ENCODE data around the gene PCED1B.
"Not testable (repeated sequence)": the region's sequence is repeated elsewhere in the genome, so short reads cannot be mapped to it uniquely, and the experiment has no call there.

PCED1B gene

DNA sequence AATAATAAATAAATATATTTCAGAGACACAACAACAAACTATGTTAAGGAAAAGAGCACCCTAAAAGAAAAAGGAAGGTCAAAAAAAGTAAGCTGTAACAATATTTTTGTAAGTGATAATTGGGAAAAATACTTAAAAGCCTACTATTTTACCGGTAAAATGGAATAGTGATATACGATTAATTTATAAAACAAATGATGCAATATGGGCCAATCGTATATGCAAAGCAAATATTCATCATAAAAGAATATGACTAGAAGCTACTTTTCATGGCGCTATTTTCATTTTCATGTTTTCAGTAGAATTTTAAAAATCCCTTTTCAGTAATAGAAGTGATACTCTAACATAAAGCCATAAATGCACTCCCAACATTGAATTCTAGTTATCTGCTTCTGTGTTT lies 131.4 kb downstream of the PCED1B start:
- no peak for DNase-seq (ENCODE audit: low read depth)

- no peak for DNase-seq (ENCODE audit: low read depth)
Observed at GRCh38 chr12:47212701-47213039, 133.2 kb downstream of the PCED1B start.

DNA sequence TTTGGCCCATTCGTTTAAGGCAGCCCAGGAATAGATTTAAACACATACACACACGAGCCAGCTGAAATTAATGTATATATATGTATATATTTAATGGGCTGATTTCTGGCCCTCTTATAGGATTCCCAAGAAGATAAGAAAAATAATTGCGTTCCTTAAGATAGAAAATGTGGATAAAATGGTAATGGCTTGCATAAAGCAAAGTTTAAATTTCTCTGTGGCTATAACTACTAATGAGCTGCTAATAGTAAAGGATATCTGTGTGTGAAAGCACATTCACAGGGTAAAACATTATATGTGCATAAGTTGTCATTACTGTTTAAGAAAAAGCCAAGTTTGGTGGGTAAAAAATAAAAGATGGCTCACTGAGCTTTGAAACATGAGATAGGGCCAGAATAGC lies 134.0 kb downstream of the PCED1B start:
- no peak for DNase-seq (ENCODE audit: low read depth)

GRCh38 chr12:47214001-47214619 lies 134.7 kb downstream of the PCED1B start:
- no peak for DNase-seq (ENCODE audit: low read depth)

- DNase-seq (ENCODE audit: low read depth) = no peak
Observed at GRCh38 chr12:47214771-47215170, 135.3 kb downstream of the PCED1B start.

DNA sequence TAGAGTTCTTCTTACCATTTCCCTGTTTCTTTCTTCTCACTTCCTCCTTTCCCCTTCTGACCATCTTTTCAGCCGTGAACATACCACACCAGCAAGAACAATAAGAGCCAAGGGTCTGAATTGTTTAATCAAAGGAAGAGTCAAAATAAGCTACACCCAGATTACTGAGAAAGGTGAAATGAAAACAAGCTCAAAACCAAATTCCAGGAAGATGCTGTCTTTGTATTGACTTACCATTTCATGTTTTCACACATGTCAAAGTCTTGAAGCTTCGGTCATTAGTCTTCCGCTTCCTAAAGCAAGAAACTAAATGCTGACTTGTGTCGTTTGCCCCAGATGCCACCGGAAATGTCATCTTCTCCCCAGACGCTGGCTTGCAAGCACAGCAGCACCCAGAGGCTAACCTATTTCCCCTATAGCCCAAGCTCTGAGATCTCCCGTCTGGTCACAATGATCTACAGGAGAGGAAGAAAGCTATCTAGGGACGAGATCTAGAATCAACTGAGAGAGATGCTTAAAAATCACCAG lies 136.8 kb downstream of the PCED1B start:
- no peak for DNase-seq (ENCODE audit: low read depth)

DNA sequence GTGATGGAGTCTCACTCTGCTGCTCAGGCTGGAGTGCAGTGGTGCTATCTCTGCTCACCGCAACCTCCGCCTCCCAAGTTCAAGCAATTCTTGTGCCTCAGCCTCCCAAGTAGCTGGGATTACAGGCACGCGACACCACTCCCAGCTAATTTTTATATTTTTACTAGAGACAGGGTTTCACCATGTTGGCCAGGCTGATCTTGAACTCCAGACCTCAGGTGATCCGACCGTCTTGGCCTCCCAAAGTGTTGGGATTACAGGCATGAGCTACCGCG lies 138.1 kb downstream of the PCED1B start:
- DNase-seq (ENCODE audit: low read depth) = not testable (repeated sequence)

DNA sequence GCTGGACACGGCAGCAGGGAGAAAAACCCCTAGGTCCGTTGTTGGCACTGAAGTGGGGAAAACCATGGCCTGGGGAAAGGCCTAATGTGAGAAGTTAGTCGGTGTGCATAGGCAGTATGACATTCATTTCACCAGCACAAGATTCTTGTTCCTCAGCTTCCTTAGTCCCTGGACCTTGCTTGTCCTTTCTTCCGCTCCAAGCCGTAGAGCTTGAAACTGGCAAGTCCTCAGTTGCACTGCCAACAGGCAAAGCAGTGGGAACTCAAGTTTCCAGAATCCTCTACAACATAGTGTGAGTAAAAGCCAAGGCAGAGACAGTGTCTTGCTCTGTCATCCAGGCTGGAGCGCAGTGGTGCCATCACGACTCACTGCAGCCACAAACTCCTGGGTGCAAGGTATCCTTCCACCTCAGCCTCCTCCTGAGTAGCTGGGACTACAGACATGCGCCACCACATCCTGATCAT lies 138.8 kb downstream of the PCED1B start:
- no peak for DNase-seq (ENCODE audit: low read depth)

- no peak for DNase-seq (ENCODE audit: low read depth)
Observed at GRCh38 chr12:47219243-47219642, 139.8 kb downstream of the PCED1B start.

- DNase-seq (ENCODE audit: low read depth) = no peak
Observed at GRCh38 chr12:47221256-47222023, 142.0 kb downstream of the PCED1B start.

- no peak for DNase-seq (ENCODE audit: low read depth)
Observed at GRCh38 chr12:47222520-47223030, 143.2 kb downstream of the PCED1B start.

DNA sequence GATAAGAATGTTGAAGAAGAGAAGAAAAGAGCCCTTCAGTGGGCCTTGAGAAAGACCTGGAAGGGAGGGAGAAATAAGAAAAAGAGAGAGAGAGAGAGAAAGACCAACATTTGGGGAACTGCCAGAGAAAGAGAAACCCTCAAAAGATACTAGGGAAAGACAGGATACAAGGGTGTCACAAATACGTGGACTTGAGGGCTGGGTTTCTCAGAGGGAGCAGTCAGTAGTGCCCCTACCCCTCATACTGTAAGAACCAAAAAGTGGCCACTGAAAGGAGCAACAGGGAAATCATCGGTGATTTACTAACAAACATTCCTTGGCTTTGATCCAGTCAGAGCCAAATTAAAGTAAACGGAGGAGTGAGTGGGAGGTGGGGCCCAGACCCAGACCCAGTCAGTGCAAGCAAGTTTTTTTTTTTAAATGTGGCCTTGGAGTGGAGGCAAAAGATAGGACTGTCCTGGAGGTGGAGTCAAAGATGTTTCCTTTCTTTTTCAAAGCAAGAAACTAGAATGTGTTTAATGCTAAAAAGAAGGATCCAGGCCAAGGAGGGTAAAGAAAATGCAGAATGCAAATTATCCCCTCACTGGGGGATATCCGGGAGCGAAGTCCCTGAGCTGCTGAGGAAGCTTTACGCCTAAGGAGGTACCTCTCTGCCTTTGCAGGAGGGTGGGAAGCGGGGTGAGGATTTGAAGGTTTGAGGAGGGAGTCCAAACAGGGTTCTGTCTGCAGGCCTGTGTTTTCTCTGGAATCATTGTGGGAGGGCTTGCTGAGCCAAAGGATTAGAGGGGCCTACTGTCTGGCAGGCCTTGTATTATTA lies 143.8 kb downstream of the PCED1B start:
- no peak for DNase-seq (ENCODE audit: low read depth)

GRCh38 chr12:47223848-47224213 lies 144.4 kb downstream of the PCED1B start:
- no peak for DNase-seq (ENCODE audit: low read depth)

GRCh38 chr12:47224563-47225133 lies 145.2 kb downstream of the PCED1B start:
- no peak for DNase-seq (ENCODE audit: low read depth)

DNA sequence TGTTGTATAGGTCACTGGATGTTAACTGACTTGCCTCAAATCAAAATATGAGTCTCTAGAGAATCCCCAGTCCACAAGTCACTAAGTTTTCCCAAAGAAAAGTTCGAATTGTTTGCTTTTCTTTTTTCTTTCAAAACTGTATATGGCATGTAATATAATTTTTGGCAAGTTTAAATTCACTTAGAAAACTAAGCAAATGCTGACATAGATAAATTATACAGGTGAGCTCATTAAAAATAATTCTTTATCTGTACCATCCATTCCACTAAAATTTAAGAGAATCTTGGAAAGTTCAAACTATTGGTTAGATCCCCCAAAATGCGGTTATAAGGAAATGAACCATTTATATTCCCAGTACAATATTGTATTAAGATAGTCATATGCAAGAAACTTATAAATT lies 145.9 kb downstream of the PCED1B start:
- DNase-seq (ENCODE audit: low read depth) = no peak

- DNase-seq (ENCODE audit: low read depth) = no peak
Observed at GRCh38 chr12:47226199-47226598, 146.8 kb downstream of the PCED1B start.

- no peak for DNase-seq (ENCODE audit: low read depth)
Observed at GRCh38 chr12:47228802-47229201, 149.4 kb downstream of the PCED1B start.

GRCh38 chr12:47231456-47231855 lies 152.0 kb downstream of the PCED1B start:
- DNase-seq (ENCODE audit: low read depth) = no peak

GRCh38 chr12:47234576-47235141 lies 155.2 kb downstream of the PCED1B start:
- no peak for DNase-seq (ENCODE audit: low read depth)

GRCh38 chr12:47235258-47236040 lies 156.0 kb downstream of the PCED1B start:
- no peak for DNase-seq (ENCODE audit: low read depth)

DNA sequence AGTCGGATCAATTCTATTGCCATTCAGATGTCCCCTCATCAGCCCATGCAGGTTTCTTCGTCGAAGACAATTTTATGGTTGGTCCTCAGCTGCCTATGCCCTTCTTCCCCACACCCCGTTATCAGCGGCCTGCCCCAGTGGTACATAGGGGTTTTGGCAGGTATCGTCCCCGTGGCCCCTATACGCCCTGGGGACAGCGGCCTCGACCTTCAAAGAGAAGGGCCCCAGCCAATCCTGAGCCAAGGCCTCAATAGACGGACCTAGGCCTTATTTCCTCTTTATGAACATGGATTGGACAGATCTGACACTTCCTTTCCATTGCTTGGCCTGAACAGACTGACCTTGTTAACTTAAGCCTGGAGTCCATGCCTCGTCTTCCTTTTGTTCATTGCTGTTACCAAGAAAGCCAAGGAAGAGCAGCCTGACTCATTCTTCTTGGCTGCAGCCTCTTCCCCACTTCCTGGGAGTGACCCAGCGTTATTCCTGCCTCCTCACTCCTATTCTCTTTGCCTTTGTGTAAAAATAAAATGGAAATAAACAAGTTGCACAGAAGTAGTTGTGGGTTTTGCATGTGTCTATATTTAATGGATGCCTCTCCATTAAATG lies 156.8 kb downstream of the PCED1B start:
- no peak for DNase-seq (ENCODE audit: low read depth)

Measured in stimulated activated CD8-positive, alpha-beta memory T cell treated with anti-CD3 and anti-CD28 coated beads, Interleukin-15, amount 100 ng/mL, for 1 hour (primary cell).